ENCODE results near the gene ABCE1. TPM values are rescaled to one million over a fixed set of nuclear protein-coding genes. Genes with fewer than 3 reads are reported as not detected.

The ABCE1 gene
- total RNA-seq, 4 donors from 2014 or later = 35.7 to 78.4 (median 42.5) TPM

DNA sequence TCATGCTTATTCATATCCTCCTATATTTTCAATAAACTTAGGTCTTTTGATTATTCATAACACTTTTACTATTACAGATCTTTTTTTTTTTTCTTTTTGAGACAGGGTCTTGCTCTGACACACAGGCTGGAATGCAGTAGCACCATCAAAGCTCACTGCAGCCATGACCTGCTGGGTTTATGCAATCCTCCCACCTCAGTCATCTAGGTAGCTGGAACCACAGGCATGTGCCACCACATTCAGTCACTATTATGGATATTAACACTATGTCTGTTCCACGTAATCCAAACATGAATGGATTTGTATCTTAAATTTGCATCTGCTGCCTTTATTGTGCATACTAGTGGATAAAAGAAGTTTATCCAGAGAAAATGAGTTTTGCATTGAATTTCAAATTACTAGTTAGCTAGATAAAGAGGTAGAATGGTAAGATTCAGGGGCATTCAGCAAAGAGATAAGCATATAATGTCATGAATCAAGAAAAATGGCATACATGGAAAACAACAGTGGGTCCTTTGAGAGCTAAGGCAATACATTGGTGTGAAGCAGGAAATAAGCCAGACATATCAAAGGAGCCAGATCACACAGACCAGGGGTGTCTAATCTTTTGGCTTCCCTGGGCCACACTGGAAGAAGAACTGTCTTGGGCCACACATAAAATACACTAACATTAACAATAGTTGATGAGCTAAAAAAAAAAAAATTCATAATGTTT is 14.1 kb upstream of the ABCE1 start:
- intact Hi-C loops (cut with DNase I) = no loop called here
- TF ChIP-seq, protein P1, sequence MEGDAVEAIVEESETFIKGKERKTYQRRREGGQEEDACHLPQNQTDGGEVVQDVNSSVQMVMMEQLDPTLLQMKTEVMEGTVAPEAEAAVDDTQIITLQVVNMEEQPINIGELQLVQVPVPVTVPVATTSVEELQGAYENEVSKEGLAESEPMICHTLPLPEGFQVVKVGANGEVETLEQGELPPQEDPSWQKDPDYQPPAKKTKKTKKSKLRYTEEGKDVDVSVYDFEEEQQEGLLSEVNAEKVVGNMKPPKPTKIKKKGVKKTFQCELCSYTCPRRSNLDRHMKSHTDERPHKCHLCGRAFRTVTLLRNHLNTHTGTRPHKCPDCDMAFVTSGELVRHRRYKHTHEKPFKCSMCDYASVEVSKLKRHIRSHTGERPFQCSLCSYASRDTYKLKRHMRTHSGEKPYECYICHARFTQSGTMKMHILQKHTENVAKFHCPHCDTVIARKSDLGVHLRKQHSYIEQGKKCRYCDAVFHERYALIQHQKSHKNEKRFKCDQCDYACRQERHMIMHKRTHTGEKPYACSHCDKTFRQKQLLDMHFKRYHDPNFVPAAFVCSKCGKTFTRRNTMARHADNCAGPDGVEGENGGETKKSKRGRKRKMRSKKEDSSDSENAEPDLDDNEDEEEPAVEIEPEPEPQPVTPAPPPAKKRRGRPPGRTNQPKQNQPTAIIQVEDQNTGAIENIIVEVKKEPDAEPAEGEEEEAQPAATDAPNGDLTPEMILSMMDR (IDR thresholded peaks at IDR 0.05) = no peak
- TF ChIP-seq EP300 (IDR thresholded peaks at IDR 0.05) = no peak
- TF ChIP-seq POLR2AphosphoS5 (IDR thresholded peaks at IDR 0.05) = no peak
- no peaks in the 10 kb centered on the region for H3K4me1 ChIP-seq
- DNase-seq (ENCODE audit: extremely low spot score) = no peak
- no peak overlapping the region for H3K27ac ChIP-seq (replicated peaks in 1 of 4)
- 85% methylated on average over 1 of the region's 1 CpG for WGBS
- H3K4me3 ChIP-seq = no peak overlapping the region
- no peaks in the 10 kb centered on the region for H3K9me3 ChIP-seq
- H3K36me3 ChIP-seq = peaks cover 6 to 33% (median 17%) of the 10 kb centered on the region in 4 donors
- H3K27me3 ChIP-seq = no peaks in the 10 kb centered on the region

DNA sequence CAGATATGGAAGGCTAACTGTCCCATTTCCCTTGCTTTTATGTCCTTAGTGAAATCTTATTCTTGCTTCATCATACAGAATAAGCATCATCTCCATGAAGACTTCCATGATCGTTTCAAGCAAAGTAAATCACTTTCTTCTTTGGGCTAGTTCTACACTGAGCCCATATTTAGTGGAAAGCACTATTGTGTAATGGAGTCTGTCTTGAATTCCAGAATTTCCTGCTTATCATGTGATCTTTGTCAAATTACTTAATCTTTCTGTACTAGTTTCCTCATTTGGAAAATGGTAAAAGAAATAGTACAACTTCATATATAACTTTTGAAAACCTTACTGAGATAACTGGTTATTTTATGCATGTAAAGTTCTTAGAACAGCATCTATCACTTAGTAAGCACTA is 7.7 kb upstream of the ABCE1 start:
- intact Hi-C loops (cut with DNase I) = no loop called here

DNA sequence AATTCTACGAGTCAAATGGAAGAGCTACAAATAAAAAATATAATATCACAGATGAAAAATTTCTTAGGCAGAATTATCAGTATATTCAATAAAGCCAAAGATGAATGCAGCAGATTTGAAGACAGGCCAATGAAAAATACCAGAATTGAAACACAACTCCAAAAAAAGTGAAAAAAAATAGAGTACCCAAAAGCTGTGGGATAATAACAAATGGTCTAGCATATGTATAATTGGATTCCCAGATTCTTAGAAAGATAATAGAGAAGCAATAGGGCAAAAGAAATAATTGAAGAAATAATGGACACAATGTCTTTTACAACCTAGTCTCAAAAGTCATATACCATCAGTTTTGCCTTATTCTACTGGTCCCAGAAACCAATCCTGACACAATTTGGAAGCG is 4.5 kb upstream of the ABCE1 start:
- 100% methylated on average over 2 of the region's 2 CpGs for WGBS
- TF ChIP-seq EP300 (IDR thresholded peaks at IDR 0.05) (no peak), POLR2A (IDR thresholded peaks at IDR 0.05; ENCODE audit: low read depth) (no peak)
- Histone ChIP-seq H3K36me3 (peaks cover 27 to 63% (median 47%) of the 10 kb centered on the region in 4 donors), H3K27ac (replicated peaks in 1 of 4) (no peak overlapping the region), H3K4me3 (no peak overlapping the region), H3K9me3 (peaks cover 3 to 7% (median 7%) of the 10 kb centered on the region in 4 donors), H3K27me3 (no peaks in the 10 kb centered on the region), H3K4me1 (peaks cover 14 to 17% (median 15%) of the 10 kb centered on the region in 4 donors)
- intact Hi-C loops (cut with DNase I) = no loop called here
- no peak for DNase-seq (ENCODE audit: extremely low spot score)

More for the DNA sequence above, 7.7 kb upstream of the ABCE1 start:
- no peak overlapping the region for H3K27ac ChIP-seq (replicated peaks in 1 of 4)
- H3K4me1 ChIP-seq = no peaks in the 10 kb centered on the region
- TF ChIP-seq EP300 (IDR thresholded peaks at IDR 0.05) (no peak), POLR2AphosphoS5 (IDR thresholded peaks at IDR 0.05) (no peak), POLR2A (IDR thresholded peaks at IDR 0.05; ENCODE audit: low read depth) (no peak)
- TF ChIP-seq, protein P1 (IDR thresholded peaks at IDR 0.05) = no peak
- 86% methylated on average over 1 of the region's 1 CpG for WGBS
- H3K4me3 ChIP-seq = no peak overlapping the region
- peaks cover 27 to 66% (median 53%) of the 10 kb centered on the region in 4 donors for H3K36me3 ChIP-seq
- H3K9me3 ChIP-seq = peaks cover 3 to 7% (median 7%) of the 10 kb centered on the region in 4 donors
- H3K27me3 ChIP-seq = no peaks in the 10 kb centered on the region
- DNase-seq (ENCODE audit: extremely low spot score) = no peak

DNA sequence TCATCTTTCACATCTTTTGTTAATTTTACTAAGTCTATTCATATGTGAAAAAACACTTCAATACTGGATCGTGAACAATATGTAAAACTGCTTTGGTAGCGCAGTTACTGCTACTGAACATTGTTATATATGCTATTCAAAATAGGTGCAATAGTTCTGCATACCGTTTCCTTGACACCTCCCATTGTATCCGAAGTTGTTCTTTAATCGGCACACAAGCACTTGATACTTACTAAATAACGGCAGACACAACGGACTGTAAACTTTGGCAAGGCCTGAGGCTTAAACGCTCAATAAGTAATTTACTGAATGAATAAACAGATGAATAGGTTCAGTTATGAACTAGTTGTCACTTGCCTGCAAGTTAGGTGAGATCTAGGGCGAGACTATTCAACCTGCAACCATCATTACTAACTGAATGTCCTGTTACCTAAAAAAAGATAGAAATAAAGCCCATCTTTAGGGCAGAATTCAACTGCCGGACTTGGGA is 735 bp upstream of the ABCE1 start:
- Histone ChIP-seq H3K4me1 (peaks cover 26 to 51% (median 49%) of the 10 kb centered on the region in 4 donors), H3K9me3 (peaks cover 3 to 7% (median 7%) of the 10 kb centered on the region in 4 donors), H3K27me3 (no peaks in the 10 kb centered on the region), H3K27ac (replicated peaks in 1 of 4) (peak overlapping the region; percentile 90 to 92 (median 91)), H3K4me3 (peak overlapping the region; percentile 71 to 88 (median 82)), H3K36me3 (peaks cover 19 to 36% (median 25%) of the 10 kb centered on the region in 4 donors)
- no peak for DNase-seq (ENCODE audit: extremely low spot score)
- TF ChIP-seq, protein P1 (IDR thresholded peaks at IDR 0.05) = peak in 1 of 3 experiments; percentile 4
- TF ChIP-seq POLR2A (IDR thresholded peaks at IDR 0.05; ENCODE audit: low read depth) = no peak
- 7% methylated on average over 10 of the region's 10 CpGs for WGBS
- intact Hi-C loops (cut with DNase I) = loop anchor here (5.0 kb wide), 1 partner anchor 80 kb away; no protein-coding TSS in a partner anchor

DNA sequence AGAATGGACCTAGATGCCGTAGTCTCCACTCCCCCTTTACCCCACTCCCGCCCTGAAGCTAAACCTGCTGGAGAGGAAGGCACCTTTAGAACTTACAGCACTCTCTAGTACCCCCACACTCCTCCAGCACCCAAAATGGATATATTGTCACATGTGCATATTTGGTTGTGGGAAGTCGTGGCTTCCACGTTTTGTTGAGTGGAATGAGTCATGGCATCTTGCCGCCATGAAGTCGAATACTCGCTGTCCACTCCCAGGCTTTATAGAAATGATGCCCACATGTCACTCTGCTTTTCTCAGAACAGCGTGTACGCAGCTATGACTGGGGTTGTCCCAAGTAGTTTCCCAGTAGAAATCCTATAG is 545 bp downstream of the ABCE1 start:
- peak overlapping the region; percentile 71 to 88 (median 82) for H3K4me3 ChIP-seq
- peak overlapping the region; percentile 90 to 92 (median 91) for H3K27ac ChIP-seq (replicated peaks in 1 of 4)
- intact Hi-C loops (cut with DNase I) = loop anchor here (5.0 kb wide), 1 partner anchor 79 kb away; no protein-coding TSS in a partner anchor
- WGBS = 1% methylated on average over 8 of the region's 9 CpGs
- peaks cover 3 to 6% (median 4%) of the 10 kb centered on the region in 4 donors for H3K9me3 ChIP-seq
- H3K4me1 ChIP-seq = peaks cover 26 to 59% (median 52%) of the 10 kb centered on the region in 4 donors
- no peaks in the 10 kb centered on the region for H3K27me3 ChIP-seq
- H3K36me3 ChIP-seq = peaks cover 7 to 23% (median 16%) of the 10 kb centered on the region in 4 donors
- no peak for DNase-seq (ENCODE audit: extremely low spot score)
- TF ChIP-seq POLR2A (IDR thresholded peaks at IDR 0.05; ENCODE audit: low read depth) = no peak
- TF ChIP-seq POLR2AphosphoS5 (IDR thresholded peaks at IDR 0.05) = no peak
- TF ChIP-seq, protein P1 (IDR thresholded peaks at IDR 0.05) = no peak
- no peak for TF ChIP-seq EP300 (IDR thresholded peaks at IDR 0.05)

Data from esophagus muscularis mucosa (tissue), 4 donors.